Measurements from ENCODE around the gene NFYB.
"Not testable (repeated sequence)": the region's sequence is repeated elsewhere in the genome, so short reads cannot be mapped to it uniquely, and the experiment has no call there.

NFYB gene

GRCh38 chr12:104163028-104163427, 25.0 kb upstream of the NFYB start:
- not testable (repeated sequence) for DNase-seq (ENCODE audit: low read depth in 2 of 2)

GRCh38 chr12:104155711-104156555, 17.9 kb upstream of the NFYB start:
- no peak for DNase-seq (ENCODE audit: low read depth in 2 of 2)

- DNase-seq (ENCODE audit: low read depth in 2 of 2) = no peak
Measured at GRCh38 chr12:104154806-104155205, 16.8 kb upstream of the NFYB start.

GRCh38 chr12:104154286-104154685, 16.3 kb upstream of the NFYB start:
- DNase-seq (ENCODE audit: low read depth in 2 of 2) = no peak

- no peak for DNase-seq (ENCODE audit: low read depth in 2 of 2)
Measured at GRCh38 chr12:104152685-104153241, 14.8 kb upstream of the NFYB start.

GRCh38 chr12:104150416-104150815, 12.4 kb upstream of the NFYB start:
- no peak for DNase-seq (ENCODE audit: low read depth in 2 of 2)

- DNase-seq (ENCODE audit: low read depth in 2 of 2) = no peak
Measured at GRCh38 chr12:104147346-104147745, 9.3 kb upstream of the NFYB start.

- no peak for DNase-seq (ENCODE audit: low read depth in 2 of 2)
Measured at GRCh38 chr12:104143918-104144317, 5.9 kb upstream of the NFYB start.

GRCh38 chr12:104143002-104143401, 5.0 kb upstream of the NFYB start:
- DNase-seq (ENCODE audit: low read depth in 2 of 2) = no peak

- DNase-seq (ENCODE audit: low read depth in 2 of 2) = no peak
Measured at GRCh38 chr12:104142543-104142942, 4.5 kb upstream of the NFYB start.

- DNase-seq (ENCODE audit: low read depth in 2 of 2) = no peak
Measured at GRCh38 chr12:104138797-104139152, 765 bp upstream of the NFYB start.

- peak; percentile 5 to 10 for DNase-seq (ENCODE audit: low read depth in 2 of 2)
Measured at GRCh38 chr12:104137001-104137901, 759 bp downstream of the NFYB start.

GRCh38 chr12:104136577-104136976, 1.4 kb downstream of the NFYB start:
- no peak for DNase-seq (ENCODE audit: low read depth in 2 of 2)

- no peak for DNase-seq (ENCODE audit: low read depth in 2 of 2)
Measured at GRCh38 chr12:104134882-104135281, 3.1 kb downstream of the NFYB start.

- DNase-seq (ENCODE audit: low read depth in 2 of 2) = no peak
Measured at GRCh38 chr12:104133866-104134265, 4.1 kb downstream of the NFYB start.

GRCh38 chr12:104133321-104133720, 4.7 kb downstream of the NFYB start:
- DNase-seq (ENCODE audit: low read depth in 2 of 2) = no peak

- DNase-seq (ENCODE audit: low read depth in 2 of 2) = no peak
Measured at GRCh38 chr12:104132351-104132956, 5.6 kb downstream of the NFYB start.

GRCh38 chr12:104131609-104132008, 6.4 kb downstream of the NFYB start:
- no peak for DNase-seq (ENCODE audit: low read depth in 2 of 2)

- no peak for DNase-seq (ENCODE audit: low read depth in 2 of 2)
Measured at GRCh38 chr12:104130760-104131159, 7.2 kb downstream of the NFYB start.

- DNase-seq (ENCODE audit: low read depth in 2 of 2) = no peak
Measured at GRCh38 chr12:104126548-104126947, 11.5 kb downstream of the NFYB start.

GRCh38 chr12:104122298-104122697, 15.7 kb downstream of the NFYB start:
- DNase-seq (ENCODE audit: low read depth in 2 of 2) = no peak

- no peak for DNase-seq (ENCODE audit: low read depth in 2 of 2)
Measured at GRCh38 chr12:104121001-104121400, 17.0 kb downstream of the NFYB start.

All from stimulated activated CD4-positive, alpha-beta T cell treated with anti-CD3 and anti-CD28 coated beads, Interleukin-15, amount 100 ng/mL, for 48 hours (primary cell).